Measurements from ENCODE around the gene CATSPER1.
"Not testable (repeated sequence)": the region's sequence is repeated elsewhere in the genome, so short reads cannot be mapped to it uniquely, and the experiment has no call there.

The CATSPER1 gene

GRCh38 chr11:66051371-66051765 lies 25.1 kb upstream of the CATSPER1 start:
- peak; percentile 30 for DNase-seq

DNA sequence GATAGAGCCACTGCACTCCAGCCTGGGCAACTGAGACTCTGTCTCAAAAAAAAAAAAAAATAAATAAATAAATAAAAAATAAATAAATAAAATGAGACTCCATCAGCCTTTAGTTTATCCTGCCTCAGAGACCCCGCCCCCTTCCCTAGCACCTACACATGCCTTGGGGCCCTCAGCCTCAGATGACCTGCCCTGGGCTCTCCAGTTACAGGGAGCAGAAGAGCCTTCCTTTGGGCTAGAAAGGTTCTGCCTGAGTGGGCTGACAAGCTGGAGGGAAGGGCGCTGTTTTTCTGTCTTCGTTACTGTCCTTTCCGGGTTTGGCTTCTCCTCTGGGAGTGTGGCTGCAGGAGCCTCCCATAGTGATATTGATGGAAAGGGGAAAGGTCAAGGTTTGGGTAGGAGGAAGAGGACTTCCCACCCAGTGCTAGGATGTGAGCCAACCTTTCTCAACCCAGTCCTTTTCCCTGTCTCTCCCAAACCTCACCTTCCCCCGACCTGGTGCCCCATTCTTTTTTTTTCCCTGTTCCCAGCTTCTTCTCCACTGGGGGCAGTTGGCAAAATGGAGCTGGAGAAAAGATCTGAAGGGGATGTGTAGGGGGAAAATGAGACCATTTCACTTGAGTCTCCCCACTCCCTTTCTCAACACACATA lies 24.4 kb upstream of the CATSPER1 start:
- no peak for DNase-seq

DNA sequence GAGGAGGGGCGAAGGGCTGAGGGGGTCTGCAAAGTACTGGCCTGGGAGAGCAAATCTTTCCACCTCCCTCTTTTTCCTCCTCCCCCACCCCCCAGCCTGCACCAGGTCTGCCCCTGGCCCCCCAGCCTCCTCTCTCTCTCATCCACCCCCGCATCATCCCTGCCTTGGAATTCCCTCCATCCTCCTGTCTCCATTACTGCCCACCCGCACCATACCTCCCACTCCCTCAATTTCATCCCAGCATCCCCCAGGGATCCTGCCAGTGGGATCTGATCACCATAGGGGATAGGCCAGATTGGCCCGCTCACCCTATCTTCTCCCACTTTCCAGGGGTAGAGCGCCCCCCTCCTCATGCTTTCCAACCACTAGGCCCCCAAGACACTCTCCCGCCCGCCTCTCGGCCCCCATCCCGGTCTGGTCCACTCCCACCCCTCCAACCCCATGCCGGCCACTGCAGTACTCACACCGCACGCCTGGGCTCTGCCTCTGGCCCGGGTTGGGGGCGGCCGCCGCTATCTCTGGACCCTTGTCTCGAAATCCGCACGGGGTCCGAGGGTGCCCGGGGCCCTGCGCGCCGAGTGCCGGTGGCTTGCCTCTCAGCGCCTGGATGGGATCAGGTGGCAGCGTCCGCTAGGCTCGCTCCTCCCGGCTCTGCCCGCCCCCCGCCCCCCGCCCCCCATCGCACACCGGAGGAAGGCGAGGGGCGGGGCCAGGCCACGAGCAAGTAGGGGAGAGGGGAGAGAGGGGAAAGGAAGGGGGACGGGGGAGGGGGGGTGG lies 22.5 kb upstream of the CATSPER1 start, which contains the start of gene GAL3ST3:
Gene GAL3ST3, minus strand, starts transcription at position 615 of the 777 bp plus-strand sequence. CDS start 3,746 bp downstream, outside the sequence.
- DNase-seq, result no peak

GRCh38 chr11:66047541-66048365 lies 21.5 kb upstream of the CATSPER1 start:
- DNase-seq, result no peak

GRCh38 chr11:66046901-66047300 lies 20.6 kb upstream of the CATSPER1 start:
- DNase-seq, result peak; percentile 50

GRCh38 chr11:66045177-66045639 lies 18.9 kb upstream of the CATSPER1 start:
- DNase-seq, result peak; percentile 96

DNA sequence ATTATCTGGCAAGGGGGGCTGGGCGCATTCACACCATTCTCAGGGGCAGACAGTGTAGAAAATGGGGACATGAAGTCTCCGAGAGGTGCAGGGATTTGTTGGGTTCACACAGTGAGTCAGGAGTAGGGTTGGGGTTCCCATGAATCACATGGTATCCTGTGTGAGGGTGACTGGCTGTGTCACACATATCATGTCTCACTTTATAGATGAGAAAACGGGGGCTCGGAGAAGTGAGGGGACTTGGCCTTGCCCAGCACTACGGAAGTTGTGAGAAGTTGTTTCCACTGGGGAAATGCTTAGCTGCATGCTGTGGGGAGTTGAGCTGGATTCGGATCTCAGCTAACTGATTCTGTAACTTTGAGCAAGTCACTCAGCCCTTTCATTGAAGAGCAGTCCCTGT lies 18.5 kb upstream of the CATSPER1 start:
- no peak for DNase-seq

- no peak for DNase-seq
These were observed 17.0 kb upstream of the CATSPER1 start for GRCh38 chr11:66042996-66043906.

GRCh38 chr11:66042227-66042995 lies 16.1 kb upstream of the CATSPER1 start:
- no peak for DNase-seq

GRCh38 chr11:66039765-66040164 lies 13.5 kb upstream of the CATSPER1 start:
- no peak for DNase-seq

DNA sequence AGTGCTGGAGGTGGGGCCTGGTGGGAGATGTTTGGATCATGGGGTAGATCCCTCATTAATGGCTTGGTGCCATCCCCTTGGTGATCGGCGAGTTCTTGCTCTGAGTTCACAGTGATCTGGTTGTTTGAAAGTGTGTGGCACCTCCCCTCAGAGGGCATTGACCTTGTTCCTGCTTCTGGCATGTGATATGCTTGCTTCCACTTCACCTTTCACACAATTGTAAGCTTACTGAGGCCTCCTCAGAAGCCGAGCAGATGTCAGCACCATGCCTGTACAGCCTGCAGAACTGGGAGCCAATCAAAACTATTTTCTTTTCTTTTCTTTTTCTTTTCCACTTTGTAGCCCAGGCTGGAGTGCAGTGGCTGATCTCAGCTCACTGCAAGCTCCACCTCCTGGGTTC lies 11.0 kb upstream of the CATSPER1 start:
- no peak for DNase-seq

GRCh38 chr11:66036334-66036710 lies 10.0 kb upstream of the CATSPER1 start:
- no peak for DNase-seq

DNA sequence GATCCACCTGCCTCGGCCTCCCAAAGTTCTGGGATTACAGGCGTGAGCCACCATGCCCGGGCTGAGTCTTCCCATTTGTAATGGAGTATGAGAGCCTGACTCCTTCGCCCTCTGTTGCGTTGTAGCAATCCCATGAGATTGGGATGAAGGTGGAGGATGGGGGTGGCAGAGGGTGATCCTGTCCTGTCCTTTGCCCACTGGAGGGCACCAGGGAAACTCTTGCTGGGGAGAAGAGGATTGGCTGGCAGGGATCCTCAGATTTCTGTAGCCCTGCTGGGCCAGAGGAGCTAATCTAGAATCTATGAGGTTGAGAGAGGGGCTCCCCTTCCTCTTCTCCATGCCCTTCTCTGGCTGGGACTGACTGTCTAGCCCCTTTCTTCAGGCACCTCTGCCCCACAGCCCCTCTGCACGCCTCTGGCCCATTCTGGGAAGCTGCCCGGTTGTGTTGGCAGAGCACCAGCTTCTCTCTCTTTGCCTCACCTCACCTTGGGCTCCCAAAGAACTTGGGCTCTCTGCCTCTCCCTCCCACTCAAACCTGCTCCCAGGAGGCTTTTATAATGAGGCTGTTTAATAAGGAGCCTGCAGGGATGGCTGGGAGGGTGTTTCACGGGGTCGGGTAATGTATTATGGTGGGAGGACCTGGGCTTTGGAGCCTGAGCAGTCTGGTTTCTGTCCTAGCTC lies 9.5 kb upstream of the CATSPER1 start:
- DNase-seq, result peak; percentile 40

DNA sequence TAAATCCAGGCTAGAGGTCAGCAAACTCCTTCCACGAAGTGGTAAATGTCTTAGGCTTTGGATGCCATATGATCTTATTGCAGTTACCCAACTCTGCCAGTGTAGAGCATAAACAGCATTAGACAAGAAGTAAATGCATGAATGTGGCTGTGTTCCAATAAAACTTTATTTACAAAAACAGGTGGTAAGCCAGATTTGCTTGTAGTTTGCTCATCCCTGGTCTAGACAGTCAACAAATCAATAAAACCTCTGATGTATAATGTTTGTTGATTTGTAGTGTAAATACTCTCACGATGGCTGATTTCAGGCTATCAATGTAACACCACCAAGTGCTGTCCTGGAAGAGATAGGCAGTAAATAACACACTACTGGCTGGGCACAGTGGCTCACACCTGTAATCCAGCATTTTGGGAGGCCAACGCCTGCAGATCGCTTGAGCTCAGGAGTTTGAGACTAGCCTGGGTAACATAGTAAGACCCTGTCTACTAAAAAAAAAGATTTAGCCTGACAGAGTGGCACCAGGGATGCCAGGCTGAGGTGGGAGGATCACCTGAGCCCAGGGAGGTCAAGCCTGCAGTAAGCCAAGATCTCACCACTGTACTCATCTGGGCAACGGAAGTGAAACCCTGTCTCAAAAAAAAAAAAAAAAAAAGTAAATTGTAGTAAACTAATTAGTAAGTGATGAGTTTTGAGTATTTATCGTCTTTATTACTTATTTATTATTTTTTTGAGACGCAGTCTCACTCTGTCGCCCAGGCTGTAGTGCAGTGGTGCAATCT lies 6.9 kb upstream of the CATSPER1 start:
- peak; percentile 71 for DNase-seq

DNA sequence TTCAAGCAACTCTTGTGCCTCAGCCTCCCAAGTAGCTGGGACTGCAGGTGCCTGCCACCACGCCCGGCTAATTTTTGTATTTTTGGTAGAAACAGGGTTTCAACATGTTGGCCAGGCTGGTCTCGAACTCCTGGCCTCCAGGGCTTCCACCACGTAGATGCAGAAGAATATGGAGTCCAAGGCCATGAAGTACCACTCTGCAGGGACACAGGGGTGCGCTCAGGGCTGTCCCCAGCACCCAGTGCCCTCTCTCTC lies 3.2 kb downstream of the CATSPER1 start:
- DNase-seq, result not testable (repeated sequence)

GRCh38 chr11:66022401-66023185 lies 3.7 kb downstream of the CATSPER1 start:
- peak; percentile 89 for DNase-seq

- peak; percentile 40 for DNase-seq
These were observed 5.5 kb downstream of the CATSPER1 start for GRCh38 chr11:66020618-66021357.

DNA sequence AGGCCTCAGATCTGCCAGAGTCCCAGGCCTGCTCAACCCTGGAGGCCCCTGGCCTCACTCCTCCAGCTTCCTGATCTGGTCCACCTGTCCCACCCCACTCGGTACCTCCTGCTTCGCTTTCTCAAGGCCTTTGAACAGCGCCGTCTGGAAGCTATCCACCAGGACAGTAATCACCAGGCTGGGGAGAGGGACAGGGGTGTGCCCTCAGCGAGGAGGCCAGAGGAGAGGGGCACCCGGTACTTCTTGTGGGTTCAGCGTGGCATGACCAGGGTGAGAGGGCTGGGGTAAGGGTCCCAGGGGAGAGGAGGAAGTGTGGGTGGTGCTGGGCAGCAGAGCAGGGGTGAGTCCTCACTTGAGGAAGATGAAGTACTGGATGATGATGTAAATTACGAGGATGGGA lies 6.1 kb downstream of the CATSPER1 start:
- DNase-seq, result no peak

DNA sequence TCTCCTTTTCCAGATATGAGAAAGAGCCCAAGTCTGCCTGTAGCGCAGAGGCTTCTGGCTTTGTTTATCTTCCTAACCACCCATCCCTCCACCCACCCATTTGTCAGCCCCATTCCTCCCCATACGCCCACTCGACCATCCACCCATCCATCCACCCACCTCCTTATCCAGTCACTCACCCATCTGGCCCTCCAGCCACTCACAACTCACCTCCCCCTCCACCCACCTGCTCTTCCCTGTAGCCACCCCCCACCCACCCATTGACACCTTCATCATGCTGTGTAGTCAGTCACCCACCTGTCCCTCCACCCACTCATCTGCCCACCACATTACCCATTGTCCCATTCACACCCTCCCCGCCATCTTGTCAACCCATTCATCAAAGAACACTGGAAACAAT lies 9.0 kb downstream of the CATSPER1 start:
- no peak for DNase-seq
